DMS114 treated with DMSO at 0.1 percent for 48 hours (cell line): ENCODE results near the gene POU5F1.

ENCODE experiments used
- DNase-seq: peaks from one replicate; lab custom pipeline; 2025; ENCODE audit not compliant: unreplicated experiment; lab: John Stamatoyannopoulos, UW

POU5F1 gene

DNA sequence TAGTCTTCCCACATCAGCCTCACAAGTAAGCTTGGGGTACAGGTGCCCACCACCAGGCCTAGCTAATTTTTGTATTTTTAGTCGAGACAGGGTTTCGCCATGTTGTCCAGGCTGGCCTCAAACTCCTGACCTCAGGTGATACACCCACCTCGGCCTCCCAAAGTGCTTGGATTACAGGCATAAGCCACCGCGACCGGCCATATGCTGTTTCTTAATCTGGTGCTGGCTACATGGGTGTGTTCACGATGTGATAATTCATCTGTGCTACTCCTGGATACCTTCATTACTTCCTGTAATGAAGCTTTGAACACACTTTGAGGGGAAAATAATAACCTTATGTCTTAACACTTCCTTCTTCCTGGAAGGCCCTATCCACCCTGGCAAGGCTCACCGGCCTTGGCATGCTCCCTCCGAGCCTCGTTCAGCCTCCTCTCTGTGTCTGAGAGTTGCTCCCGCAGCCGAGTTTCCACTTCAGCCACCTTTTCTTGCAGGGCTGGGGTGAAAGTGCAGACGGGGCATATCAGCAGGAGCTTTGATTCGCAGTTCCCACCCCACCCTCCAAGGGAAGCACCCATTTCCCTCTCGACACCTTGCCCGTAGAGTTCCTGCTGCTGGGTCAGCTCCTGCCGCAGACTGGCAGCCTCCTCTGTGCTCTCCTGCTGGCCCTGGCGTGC lies 26.0 kb downstream of the POU5F1 start:
- no peak for DNase-seq

GRCh38 chr6:31143148-31143547 lies 27.3 kb downstream of the POU5F1 start:
- no peak for DNase-seq

GRCh38 chr6:31142361-31142761 lies 28.1 kb downstream of the POU5F1 start:
- DNase-seq = no peak

GRCh38 chr6:31140643-31141042 lies 29.8 kb downstream of the POU5F1 start:
- DNase-seq = no peak

DNA sequence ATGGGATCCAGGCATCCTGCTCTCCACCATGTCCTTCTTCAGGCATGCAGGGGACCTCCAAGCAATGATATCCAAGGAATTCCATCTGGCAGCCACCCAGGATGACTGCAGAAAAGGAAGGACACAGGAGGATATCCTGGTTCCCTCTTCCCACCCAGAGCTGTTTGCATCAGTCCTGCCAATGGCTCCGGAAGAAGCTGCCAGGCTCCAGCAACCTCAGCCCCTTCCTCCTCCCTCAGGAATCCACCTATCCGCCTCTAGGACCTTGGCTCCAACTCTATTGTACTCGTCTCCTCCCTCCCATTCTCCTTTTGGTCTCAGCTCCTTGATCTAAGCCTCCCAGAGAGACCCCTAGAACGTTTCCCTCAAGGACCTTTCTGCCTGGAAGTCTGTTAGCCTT lies 30.9 kb downstream of the POU5F1 start:
- DNase-seq = no peak

DNA sequence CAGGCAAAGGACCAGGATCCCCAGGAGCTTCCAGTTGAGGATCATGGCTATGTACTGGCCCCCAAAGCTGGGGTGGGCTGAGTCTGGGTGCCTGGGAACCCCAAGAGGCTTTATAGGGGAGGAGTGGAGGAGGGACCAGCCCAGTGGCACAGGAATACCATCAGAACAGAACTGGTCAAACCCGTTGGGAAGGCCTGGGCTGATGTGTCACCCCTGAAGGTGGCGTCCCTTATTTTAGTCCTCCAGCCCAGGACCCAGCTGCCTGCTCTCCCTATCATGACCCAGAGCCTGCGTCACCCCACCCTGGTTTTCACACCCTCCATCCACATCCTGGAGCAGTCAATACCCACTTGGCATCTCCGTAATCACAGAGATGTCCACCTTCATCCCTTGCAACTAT lies 31.5 kb downstream of the POU5F1 start, which contains the start of gene PSORS1C2:
Gene PSORS1C2 (minus strand): TSS at position 85 of the 400 bp plus-strand sequence. CDS start 40 bp downstream, at position 45.
- no peak for DNase-seq

DNA sequence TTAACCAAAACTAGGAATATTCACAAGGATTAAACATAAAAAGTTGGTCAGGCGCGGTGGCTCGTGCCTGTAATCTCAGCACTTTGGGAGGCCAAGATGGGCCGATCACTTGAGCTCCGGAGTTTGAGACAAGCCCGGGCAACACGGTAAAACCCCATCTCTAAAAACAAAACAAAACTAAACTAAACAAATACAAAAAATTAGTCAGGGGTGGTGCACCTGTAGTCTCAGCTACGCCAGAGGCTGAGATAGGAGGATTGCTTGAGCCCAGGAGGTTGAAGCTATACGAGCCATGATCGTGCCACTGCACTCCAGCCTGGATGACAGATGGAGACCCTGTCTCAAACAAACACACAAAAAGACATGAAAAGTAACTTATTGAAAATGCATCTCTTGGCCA lies 34.8 kb downstream of the POU5F1 start:
- DNase-seq = no peak

- DNase-seq = no peak
These were observed 37.7 kb downstream of the POU5F1 start for GRCh38 chr6:31132806-31133205.

DNA sequence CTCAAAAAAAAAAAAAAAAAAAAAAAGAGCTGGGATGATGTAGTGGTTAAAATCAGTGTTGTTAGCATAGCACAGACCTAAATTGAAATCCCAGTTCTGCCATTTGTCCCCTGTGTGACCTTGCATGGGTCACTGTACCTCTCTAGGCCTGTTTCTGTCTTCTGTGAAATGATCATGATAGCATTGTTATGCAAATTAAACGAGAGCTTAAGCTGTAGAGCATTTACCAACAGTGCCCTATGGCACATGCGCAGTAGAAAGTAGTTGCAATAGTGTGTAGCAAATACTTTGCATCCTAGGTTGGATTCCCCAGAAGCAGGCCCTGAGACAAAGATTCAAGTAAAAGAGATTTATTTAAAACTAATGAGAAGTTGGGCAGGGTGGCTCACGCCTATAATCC lies 38.9 kb downstream of the POU5F1 start:
- no peak for DNase-seq

GRCh38 chr6:31130751-31131150 lies 39.7 kb downstream of the POU5F1 start:
- DNase-seq = no peak

DNA sequence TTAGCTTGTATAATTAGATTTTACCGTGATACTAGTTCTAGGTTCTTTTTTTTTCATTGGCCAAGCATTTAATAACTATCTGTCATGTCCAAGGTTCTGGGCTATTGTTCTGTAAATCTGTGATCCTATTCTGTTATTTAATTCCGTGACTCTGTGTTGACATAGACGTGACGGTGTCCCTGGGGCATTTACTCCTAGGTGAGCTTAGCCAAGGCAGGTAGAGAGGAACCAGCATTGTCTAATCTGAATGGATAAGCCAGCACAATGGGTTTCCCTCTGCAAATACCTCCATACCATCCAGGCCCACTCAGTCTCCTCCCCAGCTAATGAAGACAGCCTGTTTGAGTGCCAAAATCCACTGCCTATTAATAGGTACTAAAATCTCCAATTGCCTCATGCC lies 41.4 kb downstream of the POU5F1 start:
- DNase-seq = no peak

GRCh38 chr6:31128093-31128676 lies 42.3 kb downstream of the POU5F1 start:
- no peak for DNase-seq

GRCh38 chr6:31126396-31127175 lies 43.9 kb downstream of the POU5F1 start:
- no peak for DNase-seq

- no peak for DNase-seq
These were observed 44.7 kb downstream of the POU5F1 start for GRCh38 chr6:31125586-31126363.

DNA sequence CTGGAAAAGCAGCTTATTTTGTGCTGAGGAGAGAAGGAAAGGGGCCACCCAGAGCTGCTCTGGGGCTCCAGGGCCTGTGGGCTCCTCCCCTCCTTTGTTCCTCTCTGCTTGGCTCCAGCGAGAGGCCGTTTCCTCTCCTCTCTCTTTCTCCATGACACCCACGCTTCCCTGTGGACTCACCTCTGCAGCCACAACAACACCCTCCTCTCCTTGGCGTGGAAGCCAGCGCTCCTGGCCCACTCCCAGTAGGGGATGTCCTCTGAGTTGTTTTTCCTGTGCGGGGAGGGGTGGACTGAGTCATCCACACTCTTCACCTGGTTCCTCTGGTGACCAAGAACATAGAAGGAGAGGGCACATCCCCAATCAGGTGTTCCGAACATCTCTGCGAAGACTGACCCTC lies 45.3 kb downstream of the POU5F1 start:
- no peak for DNase-seq

GRCh38 chr6:31122791-31123706 lies 47.4 kb downstream of the POU5F1 start:
- DNase-seq = no peak

DNA sequence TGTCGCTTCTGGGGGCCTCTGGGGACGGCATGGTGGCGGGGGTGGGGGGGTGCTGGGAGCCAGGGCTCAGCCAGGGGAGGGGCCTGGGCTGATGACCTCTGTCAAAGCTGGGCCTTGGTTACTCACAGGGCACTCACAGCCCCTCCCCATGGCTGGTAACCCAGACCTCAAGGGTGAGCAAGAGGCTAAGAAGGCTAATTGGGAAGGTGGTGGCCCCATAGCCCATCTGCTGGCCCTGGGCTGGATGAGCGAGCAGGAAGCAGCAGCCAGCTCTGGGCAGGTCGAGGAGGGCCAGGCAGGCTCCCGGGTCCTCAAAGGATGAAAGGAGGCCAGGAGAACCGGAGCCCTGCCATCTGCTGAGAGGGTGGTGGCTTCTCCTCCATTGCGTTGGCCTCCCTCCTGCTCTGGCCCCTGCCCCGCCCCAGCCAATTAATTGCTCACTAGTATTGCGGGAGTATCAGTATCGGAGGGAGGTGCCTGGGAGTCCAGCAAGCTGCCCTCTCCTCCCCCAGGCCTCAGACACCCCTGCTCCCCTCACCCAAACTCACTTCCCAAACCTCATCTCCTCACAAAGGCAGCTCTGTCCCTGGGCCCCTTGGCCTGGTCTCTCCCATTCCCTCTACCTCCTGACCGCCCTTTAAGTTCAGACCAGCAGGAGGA lies 49.2 kb downstream of the POU5F1 start:
- DNase-seq = no peak

- no peak for DNase-seq
These were observed 50.1 kb downstream of the POU5F1 start, which contains the start of gene CDSN for GRCh38 chr6:31120151-31120915. Gene CDSN (minus strand): TSS chr6:31120446. CDS start chr6:31120419, 27 bp downstream.

GRCh38 chr6:31118178-31118577 lies 52.3 kb downstream of the POU5F1 start:
- DNase-seq = no peak
